Right lobe of liver (tissue), 6 donors: ENCODE data around the gene PRICKLE4. TPM values are rescaled to one million over a fixed set of nuclear protein-coding genes. Genes with fewer than 3 reads are reported as not detected.

Experiments
- ATAC-seq, 4 donors: fragments of 200-7000 bp; cut with Tn5 transposase; one replicate each; pipeline ENCODE4 v1.9.1; 2020; ENCODE audit warnings: mild to moderate bottlenecking in 4 of 4, moderate library complexity in 4 of 4
- DNase-seq, 3 donors: peaks; one replicate each; pipeline ENCODE4 v3.0.0-alpha.2; 2020
- H3K27ac ChIP-seq, 3 donors: fragments of 200-600 bp; one replicate each; pipeline ENCODE4 v1.8.0; 2022
- H3K27me3 ChIP-seq, 2 donors: fragments of 200-600 bp; one replicate each; pipeline ENCODE4 v1.8.0; 2022
- H3K36me3 ChIP-seq, 4 donors: fragments of 200-600 bp; sonication (generic) in 1 of 4; one replicate each; pipeline versions ENCODE4 v1.5.1 to v1.8.0; 2017 to 2022; ENCODE audit warnings: control low read depth in 1 of 4
- H3K4me1 ChIP-seq, 4 donors: fragments of 200-600 bp; sonication (generic) in 1 of 4; one replicate each; pipeline versions ENCODE4 v1.5.1 to v1.8.0; 2017 to 2022; ENCODE audit warnings: control low read depth in 1 of 4
- H3K4me3 ChIP-seq, 3 donors: fragments of 200-600 bp; one replicate each; pipeline ENCODE4 v1.8.0; 2022
- H3K9me3 ChIP-seq, 4 donors: fragments of 200-600 bp; sonication (generic) in 1 of 4; one replicate each; pipeline versions ENCODE4 v1.5.1 to v1.8.0; 2017 to 2022; ENCODE audit warnings: control low read depth in 1 of 4
- POLR2A ChIP-seq: fragments of 450-650 bp; IDR thresholded peaks from one replicate; pipeline ENCODE4 v1.6.1; 2017; ENCODE audit warnings: antibody characterized with exemption, mild to moderate bottlenecking
- WGBS: methylation state at CpG from one replicate; pipeline ENCODE4 v1.1.6; 2018; ENCODE audit warnings: low coverage, low lambda C conversion rate; ENCODE audit not compliant: insufficient coverage; ENCODE audit errors: missing lambda C conversion rate; 5-methylcytosine and 5-hydroxymethylcytosine counted together
- intact Hi-C, 2 donors: fragments of 100-400 bp; cut with DNase I; formaldehyde crosslinking; loops; one replicate each; pipeline versions ENCODE4 v1.11.2 to v1.14.1; 2022
- total RNA-seq, 6 experiments: library from RNA; depleted of rRNA in 2 of 6; stranded (reverse); fragments of >200 nt in 2 of 6; fragmentation: NEBNext Ultra II Directional in 3 of 6; extraction: Animal tissue kit (Norgen Biotek cat#: 25700) in 3 of 6; gene quantifications; one replicate each; pipeline versions ENCODE4 v1.1.0 to v1.2.4, GENCODE V29; 2016 to 2023
- TF ChIP-seq, protein P1 (sequence below), 4 donors: fragments of 200-600 bp in 3 of 4; fragments of 450-650 bp in 1 of 4; IDR thresholded peaks; one replicate each; pipeline versions ENCODE4 v1.5.1 to v1.8.0; 2016 to 2022; ENCODE audit warnings: antibody characterized with exemption in 4 of 4, mild to moderate bottlenecking in 2 of 4
- donor health status: DM: no; HTN: yes; CAD: no.
- donor health status: DM: no; HTN: no; CAD: no.
- donor health status: DM: no; HTN: no; CAD: no.
- donor health status: DM: no; HTN: yes; CAD: no.
- donor health status: DM: no; HTN: yes; CAD: no.

PRICKLE4 gene
- total RNA-seq, 6 experiments from 2014 or later, result 1.3 to 3.1 (median 2.7) TPM; not detected in 1

DNA sequence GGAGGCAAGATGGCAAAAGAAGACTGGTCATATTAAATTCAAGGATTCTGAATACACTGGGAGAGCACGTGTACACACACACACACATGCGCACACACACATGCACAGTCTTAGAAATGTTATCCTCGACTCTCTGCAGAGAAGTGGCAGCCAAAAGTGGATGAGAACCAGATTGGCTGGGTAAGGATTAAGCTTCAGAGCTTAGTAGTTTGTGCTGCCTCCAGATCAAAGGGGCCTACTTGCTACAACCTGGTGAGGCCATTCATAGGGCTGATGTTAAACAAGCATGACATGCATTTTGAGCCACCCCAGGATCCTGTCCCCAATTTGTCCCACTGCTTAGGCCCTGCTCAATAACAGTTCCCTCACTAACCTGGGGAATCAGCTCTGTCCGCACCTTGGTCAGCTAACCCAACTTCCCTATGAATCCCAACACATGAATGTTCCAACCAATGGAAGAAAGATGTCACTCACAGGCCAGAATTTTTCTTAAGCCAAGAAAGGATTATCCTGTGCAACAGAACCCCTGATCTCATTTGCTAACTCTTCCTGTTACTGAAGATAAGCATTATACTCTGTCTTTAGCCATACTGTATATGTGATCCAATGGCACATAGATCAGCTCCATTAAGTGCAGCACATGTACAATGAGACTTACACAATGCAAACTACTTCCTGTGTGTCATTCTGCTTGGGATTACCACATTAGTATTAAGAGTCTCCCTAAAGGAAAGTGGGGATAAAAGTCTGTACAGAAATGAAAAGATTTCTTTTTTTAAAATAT is 37.9 kb downstream of the PRICKLE4 start:
- no peaks in the 10 kb centered on the region for H3K36me3 ChIP-seq
- 50% methylated on average over 2 of the region's 4 CpGs for WGBS
- no peak overlapping the region for H3K27ac ChIP-seq
- intact Hi-C loops, result no loop called here
- H3K4me1 ChIP-seq, result no peaks in the 10 kb centered on the region
- H3K27me3 ChIP-seq, result no peaks in the 10 kb centered on the region
- no peaks in the 10 kb centered on the region for H3K9me3 ChIP-seq
- no peak for ATAC-seq
- TF ChIP-seq POLR2A, result no peak
- TF ChIP-seq, protein P1, sequence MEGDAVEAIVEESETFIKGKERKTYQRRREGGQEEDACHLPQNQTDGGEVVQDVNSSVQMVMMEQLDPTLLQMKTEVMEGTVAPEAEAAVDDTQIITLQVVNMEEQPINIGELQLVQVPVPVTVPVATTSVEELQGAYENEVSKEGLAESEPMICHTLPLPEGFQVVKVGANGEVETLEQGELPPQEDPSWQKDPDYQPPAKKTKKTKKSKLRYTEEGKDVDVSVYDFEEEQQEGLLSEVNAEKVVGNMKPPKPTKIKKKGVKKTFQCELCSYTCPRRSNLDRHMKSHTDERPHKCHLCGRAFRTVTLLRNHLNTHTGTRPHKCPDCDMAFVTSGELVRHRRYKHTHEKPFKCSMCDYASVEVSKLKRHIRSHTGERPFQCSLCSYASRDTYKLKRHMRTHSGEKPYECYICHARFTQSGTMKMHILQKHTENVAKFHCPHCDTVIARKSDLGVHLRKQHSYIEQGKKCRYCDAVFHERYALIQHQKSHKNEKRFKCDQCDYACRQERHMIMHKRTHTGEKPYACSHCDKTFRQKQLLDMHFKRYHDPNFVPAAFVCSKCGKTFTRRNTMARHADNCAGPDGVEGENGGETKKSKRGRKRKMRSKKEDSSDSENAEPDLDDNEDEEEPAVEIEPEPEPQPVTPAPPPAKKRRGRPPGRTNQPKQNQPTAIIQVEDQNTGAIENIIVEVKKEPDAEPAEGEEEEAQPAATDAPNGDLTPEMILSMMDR (IDR thresholded peaks at IDR 0.05), result no peak
- DNase-seq, result no peak
- H3K4me3 ChIP-seq, result no peak overlapping the region

DNA sequence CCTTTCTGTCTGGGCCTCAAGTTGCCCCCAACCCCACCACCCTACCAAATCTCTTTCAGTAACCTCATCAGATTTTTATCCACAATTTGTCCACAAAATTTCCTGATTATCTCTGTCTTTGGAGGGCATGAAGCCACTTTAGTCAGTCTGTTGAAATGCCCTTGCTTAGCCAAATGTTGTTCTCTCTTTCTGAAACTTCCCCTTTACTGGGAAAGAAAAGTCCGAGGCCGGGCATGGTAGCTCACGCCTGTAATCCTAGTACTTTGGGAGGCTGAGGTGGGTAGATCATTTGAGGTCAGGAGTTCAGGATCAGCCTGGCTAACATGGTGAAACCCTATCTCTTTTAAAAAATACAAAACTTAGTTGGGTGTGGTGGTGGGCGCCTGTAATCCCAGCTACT is 40.7 kb downstream of the PRICKLE4 start:
- intact Hi-C loops, result no loop called here
- ATAC-seq, result no peak
- Histone ChIP-seq H3K4me1 (no peaks in the 10 kb centered on the region), H3K27ac (no peak overlapping the region), H3K9me3 (no peaks in the 10 kb centered on the region), H3K36me3 (no peaks in the 10 kb centered on the region), H3K27me3 (no peaks in the 10 kb centered on the region), H3K4me3 (no peak overlapping the region)
- no peak for TF ChIP-seq POLR2A
- TF ChIP-seq, protein P1 (IDR thresholded peaks at IDR 0.05), result no peak
- 74% methylated on average over 4 of the region's 4 CpGs for WGBS
- DNase-seq, result no peak

DNA sequence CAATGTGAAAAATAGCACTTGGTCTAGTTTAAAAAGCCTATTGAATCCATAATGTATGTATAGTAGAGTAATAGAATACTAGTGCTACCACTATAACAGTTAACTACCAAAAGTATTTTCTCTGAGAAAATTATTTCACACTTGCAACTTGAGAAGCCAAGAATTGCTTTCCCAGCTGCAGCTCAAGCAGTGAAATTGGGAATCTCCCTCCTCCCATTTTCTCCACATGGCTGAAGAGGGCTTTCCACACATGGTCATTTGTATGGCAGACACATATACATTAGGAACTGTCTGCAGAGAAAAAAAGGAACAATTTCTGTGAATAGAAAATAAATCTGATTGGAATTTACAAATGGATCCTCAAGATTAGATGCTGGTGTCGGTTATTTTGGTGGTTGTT is 41.4 kb downstream of the PRICKLE4 start:
- Histone ChIP-seq H3K27ac (no peak overlapping the region), H3K4me3 (no peak overlapping the region), H3K27me3 (no peaks in the 10 kb centered on the region), H3K36me3 (no peaks in the 10 kb centered on the region), H3K9me3 (no peaks in the 10 kb centered on the region), H3K4me1 (no peaks in the 10 kb centered on the region)
- DNase-seq (no peak), ATAC-seq (no peak)
- intact Hi-C loops, result no loop called here
- TF ChIP-seq, protein P1 (IDR thresholded peaks at IDR 0.05), result no peak
- no peak for TF ChIP-seq POLR2A
- WGBS, result 100% methylated on average over 1 of the region's 1 CpG

DNA sequence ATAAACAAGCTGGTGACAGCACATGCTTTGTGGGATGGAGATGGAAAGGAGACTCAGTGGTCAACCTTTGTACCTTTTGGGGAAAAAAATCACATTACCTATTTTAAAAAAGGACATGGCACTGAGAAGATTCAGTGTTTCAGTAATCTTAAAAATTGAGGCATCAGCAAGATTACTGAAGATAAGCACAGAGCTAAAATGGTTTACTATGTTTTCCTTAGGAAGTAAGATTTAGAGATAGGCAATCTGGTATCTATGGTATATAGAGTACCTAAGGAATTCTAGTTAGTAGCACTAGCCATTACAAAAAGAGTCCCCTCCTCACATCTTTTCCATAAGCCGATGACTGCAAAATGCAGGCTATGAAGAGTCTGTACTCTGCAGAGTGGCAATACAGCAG is 42.6 kb downstream of the PRICKLE4 start:
- 100% methylated on average over 1 of the region's 1 CpG for WGBS
- intact Hi-C loops, result no loop called here
- ATAC-seq (no peak), DNase-seq (no peak)
- TF ChIP-seq, protein P1 (IDR thresholded peaks at IDR 0.05), result no peak
- no peak for TF ChIP-seq POLR2A
- Histone ChIP-seq H3K27me3 (no peaks in the 10 kb centered on the region), H3K27ac (no peak overlapping the region), H3K9me3 (no peaks in the 10 kb centered on the region), H3K36me3 (no peaks in the 10 kb centered on the region), H3K4me3 (no peak overlapping the region), H3K4me1 (no peaks in the 10 kb centered on the region)
